GM21825 (cell line): ENCODE results near the gene RGSL1.

Source experiments
- ATAC-seq: cut with Tn5 transposase; IDR thresholded peaks from one replicate; pipeline ENCODE4 v1.9.1; 2021; ENCODE audit warnings: mild to moderate bottlenecking, moderate library complexity; ENCODE audit not compliant: unreplicated experiment

The RGSL1 gene

GRCh38 chr1:182533896-182534295, 84.0 kb downstream of the RGSL1 start:
- no peak for ATAC-seq

GRCh38 chr1:182549346-182549745, 99.4 kb downstream of the RGSL1 start:
- ATAC-seq: no peak

- ATAC-seq: no peak
These were observed 99.9 kb downstream of the RGSL1 start for GRCh38 chr1:182549811-182550210.

GRCh38 chr1:182552527-182552926, 102.6 kb downstream of the RGSL1 start:
- ATAC-seq: no peak

GRCh38 chr1:182555493-182555892, 105.5 kb downstream of the RGSL1 start:
- ATAC-seq: no peak

- ATAC-seq: no peak
These were observed 106.3 kb downstream of the RGSL1 start for GRCh38 chr1:182556279-182556678.

- ATAC-seq: no peak
These were observed 110.5 kb downstream of the RGSL1 start for GRCh38 chr1:182560392-182560984.

- no peak for ATAC-seq
These were observed 111.5 kb downstream of the RGSL1 start for GRCh38 chr1:182561456-182561855.

- ATAC-seq: no peak
These were observed 113.1 kb downstream of the RGSL1 start for GRCh38 chr1:182563095-182563494.

GRCh38 chr1:182564406-182565004, 114.6 kb downstream of the RGSL1 start:
- ATAC-seq: no peak

GRCh38 chr1:182565537-182565936, 115.6 kb downstream of the RGSL1 start:
- ATAC-seq: no peak

GRCh38 chr1:182567629-182568028, 117.7 kb downstream of the RGSL1 start:
- ATAC-seq: no peak

- no peak for ATAC-seq
These were observed 118.8 kb downstream of the RGSL1 start for GRCh38 chr1:182568647-182569284.

- no peak for ATAC-seq
These were observed 120.1 kb downstream of the RGSL1 start for GRCh38 chr1:182569939-182570610.

GRCh38 chr1:182570611-182570970, 120.6 kb downstream of the RGSL1 start:
- ATAC-seq: no peak

- no peak for ATAC-seq
These were observed 124.2 kb downstream of the RGSL1 start for GRCh38 chr1:182574156-182574555.

GRCh38 chr1:182575540-182576149, 125.7 kb downstream of the RGSL1 start:
- no peak for ATAC-seq

GRCh38 chr1:182580736-182581135, 130.8 kb downstream of the RGSL1 start:
- no peak for ATAC-seq

GRCh38 chr1:182584746-182585145, 134.8 kb downstream of the RGSL1 start:
- ATAC-seq: no peak

- no peak for ATAC-seq
These were observed 136.4 kb downstream of the RGSL1 start for GRCh38 chr1:182586380-182586779.

- no peak for ATAC-seq
These were observed 137.1 kb downstream of the RGSL1 start for GRCh38 chr1:182587093-182587492.
